ENCODE results near the gene NFATC1. TPM values are rescaled to one million over a fixed set of nuclear protein-coding genes. Genes with fewer than 3 reads are reported as not detected.

NFATC1 gene
- total RNA-seq, 4 donors from 2014 or later: 14.0 to 22.4 (median 15.0) TPM

DNA sequence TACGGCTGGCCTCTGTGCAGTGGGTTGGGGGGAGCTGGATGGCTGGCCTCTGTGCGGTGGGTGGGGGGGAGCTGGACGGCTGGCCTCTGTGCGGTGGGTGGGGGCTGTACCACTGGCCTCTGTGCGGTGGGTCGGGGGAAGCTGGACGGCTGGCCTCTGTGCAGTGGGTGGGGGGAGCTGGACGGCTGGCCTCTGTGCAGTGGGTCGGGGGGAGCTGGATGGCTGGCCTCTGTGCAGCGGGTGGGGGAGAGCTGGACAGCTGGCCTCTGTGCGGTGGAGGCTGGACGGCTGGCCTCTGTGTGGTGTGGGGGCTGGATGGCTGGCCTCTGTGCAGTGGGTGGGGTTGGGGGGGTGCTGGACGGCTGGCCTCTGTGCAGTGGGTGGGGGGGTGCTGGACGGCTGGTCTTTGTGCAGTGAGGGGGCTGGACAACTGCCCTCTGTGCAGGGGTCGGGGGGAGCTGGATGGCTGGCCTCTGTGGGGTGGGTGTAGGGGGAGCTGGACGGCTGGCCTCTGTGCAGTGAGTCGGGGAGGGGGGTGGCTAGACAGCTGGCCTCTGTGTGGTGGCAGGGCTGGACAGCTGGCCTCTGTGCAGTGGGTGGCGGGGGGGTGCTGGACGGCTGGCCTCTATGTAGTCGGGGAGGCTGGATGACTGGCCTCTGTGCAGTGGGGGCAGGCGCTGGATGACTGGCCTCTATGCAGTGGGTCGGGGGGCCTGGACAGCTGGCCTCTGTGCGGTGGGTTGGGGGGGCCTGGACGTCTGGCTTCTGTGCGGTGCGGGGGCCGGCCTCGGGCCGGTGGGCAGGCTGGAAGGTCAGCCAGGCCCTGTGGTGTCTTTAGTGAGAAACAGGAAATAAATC, 31.9 kb downstream of the NFATC1 start:
- no peak overlapping the region for H3K4me3 ChIP-seq (ENCODE audit: low read depth, poor library complexity, severe bottlenecking)
- 89 to 92% methylated on average over 22 to 24 of the region's 29 CpGs for WGBS, 2 donors
- intact Hi-C loops (cut with DNase I; ENCODE audit: low total_unique reads): no loop called here
- DNase-seq (ENCODE audit: low spot score in 2 of 2): no peak
- no peak for TF ChIP-seq POLR2A (IDR thresholded peaks at IDR 0.05)
- TF ChIP-seq, protein P1, sequence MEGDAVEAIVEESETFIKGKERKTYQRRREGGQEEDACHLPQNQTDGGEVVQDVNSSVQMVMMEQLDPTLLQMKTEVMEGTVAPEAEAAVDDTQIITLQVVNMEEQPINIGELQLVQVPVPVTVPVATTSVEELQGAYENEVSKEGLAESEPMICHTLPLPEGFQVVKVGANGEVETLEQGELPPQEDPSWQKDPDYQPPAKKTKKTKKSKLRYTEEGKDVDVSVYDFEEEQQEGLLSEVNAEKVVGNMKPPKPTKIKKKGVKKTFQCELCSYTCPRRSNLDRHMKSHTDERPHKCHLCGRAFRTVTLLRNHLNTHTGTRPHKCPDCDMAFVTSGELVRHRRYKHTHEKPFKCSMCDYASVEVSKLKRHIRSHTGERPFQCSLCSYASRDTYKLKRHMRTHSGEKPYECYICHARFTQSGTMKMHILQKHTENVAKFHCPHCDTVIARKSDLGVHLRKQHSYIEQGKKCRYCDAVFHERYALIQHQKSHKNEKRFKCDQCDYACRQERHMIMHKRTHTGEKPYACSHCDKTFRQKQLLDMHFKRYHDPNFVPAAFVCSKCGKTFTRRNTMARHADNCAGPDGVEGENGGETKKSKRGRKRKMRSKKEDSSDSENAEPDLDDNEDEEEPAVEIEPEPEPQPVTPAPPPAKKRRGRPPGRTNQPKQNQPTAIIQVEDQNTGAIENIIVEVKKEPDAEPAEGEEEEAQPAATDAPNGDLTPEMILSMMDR (IDR thresholded peaks at IDR 0.05): no peak

DNA sequence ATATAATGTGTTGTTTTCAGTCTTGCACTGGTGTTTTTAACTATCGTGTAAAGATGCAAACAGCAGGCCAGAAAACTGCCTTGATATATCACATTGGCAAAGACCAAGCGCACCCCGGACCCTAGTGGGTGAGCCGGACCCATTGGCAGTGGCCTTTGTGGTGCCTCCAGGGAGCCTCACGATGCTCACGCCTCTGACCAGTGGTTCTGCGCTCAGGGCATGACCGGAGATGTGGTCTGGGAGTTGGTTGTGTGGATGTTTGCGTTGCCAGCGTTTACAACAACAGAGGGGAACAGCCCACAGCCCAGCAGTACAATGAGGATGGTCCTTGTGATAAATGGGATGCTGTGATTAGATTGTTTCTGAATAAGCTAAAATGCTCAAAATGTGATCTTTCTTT, 32.6 kb downstream of the NFATC1 start:
- no peak overlapping the region for H3K4me3 ChIP-seq (ENCODE audit: low read depth, poor library complexity, severe bottlenecking)
- WGBS, 2 donors: 86 to 89% methylated on average over 10 of the region's 10 CpGs
- intact Hi-C loops (cut with DNase I; ENCODE audit: low total_unique reads): no loop called here
- DNase-seq (ENCODE audit: low spot score in 2 of 2): no peak
- TF ChIP-seq, protein P1 (IDR thresholded peaks at IDR 0.05): no peak
- TF ChIP-seq POLR2A (IDR thresholded peaks at IDR 0.05): no peak

- no peak for DNase-seq (ENCODE audit: low spot score in 2 of 2)
- intact Hi-C loops (cut with DNase I; ENCODE audit: low total_unique reads): no loop called here
- H3K4me3 ChIP-seq (ENCODE audit: low read depth, poor library complexity, severe bottlenecking): no peak overlapping the region
- TF ChIP-seq, protein P1 (IDR thresholded peaks at IDR 0.05): no peak
- no peak for TF ChIP-seq POLR2A (IDR thresholded peaks at IDR 0.05)
- 89 to 91% methylated on average over 14 of the region's 14 CpGs for WGBS, 2 donors
Measured at GRCh38 chr18:79429381-79429780, 33.7 kb downstream of the NFATC1 start.

- DNase-seq (ENCODE audit: low spot score in 2 of 2): no peak
- TF ChIP-seq, protein P1 (IDR thresholded peaks at IDR 0.05): no peak
- no peak for TF ChIP-seq POLR2A (IDR thresholded peaks at IDR 0.05)
- intact Hi-C loops (cut with DNase I; ENCODE audit: low total_unique reads): no loop called here
- no peak overlapping the region for H3K4me3 ChIP-seq (ENCODE audit: low read depth, poor library complexity, severe bottlenecking)
- 90 to 92% methylated on average over 27 of the region's 27 CpGs for WGBS, 2 donors
Measured at GRCh38 chr18:79429785-79430281, 34.1 kb downstream of the NFATC1 start.

DNA sequence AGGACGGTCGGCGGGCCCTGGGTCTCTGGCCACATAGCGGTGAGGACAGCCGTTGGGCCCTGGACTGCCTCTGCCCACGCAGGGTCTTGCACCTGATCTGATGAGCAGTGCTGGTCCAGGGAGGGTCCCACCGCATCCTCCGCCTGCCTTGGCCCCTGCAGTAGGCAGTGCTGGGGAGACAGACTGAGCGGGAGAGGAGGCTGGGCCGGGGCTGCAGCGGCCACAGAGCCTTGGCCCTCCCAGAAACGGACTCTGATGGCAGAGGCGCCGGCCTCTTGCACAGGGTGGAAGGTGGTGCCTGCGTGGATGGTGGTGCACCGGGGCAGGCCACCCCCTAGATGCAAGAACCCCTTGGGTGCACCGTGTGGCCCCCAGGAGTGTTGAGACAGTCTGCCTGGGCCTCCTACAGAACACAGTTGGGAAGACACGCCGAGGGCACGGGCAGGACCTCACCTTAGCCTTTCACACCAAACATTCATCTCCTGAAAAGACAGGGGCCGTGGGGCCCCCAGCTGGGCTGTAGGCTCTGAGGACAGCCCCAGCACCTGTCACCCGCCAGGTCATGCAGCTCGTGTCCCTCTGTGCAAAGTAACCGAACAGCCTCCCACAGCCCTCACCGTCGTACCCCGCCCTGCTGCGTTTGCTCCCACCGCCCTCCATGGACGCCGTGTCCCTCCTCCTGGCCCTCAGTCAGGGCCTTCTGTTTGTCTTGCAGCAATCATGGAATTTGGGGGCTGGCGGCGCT, 36.8 kb downstream of the NFATC1 start:
- TF ChIP-seq, protein P1 (IDR thresholded peaks at IDR 0.05): no peak
- no peak for TF ChIP-seq POLR2A (IDR thresholded peaks at IDR 0.05)
- no peak overlapping the region for H3K4me3 ChIP-seq (ENCODE audit: low read depth, poor library complexity, severe bottlenecking)
- WGBS, 2 donors: 90 to 92% methylated on average over 31 to 32 of the region's 33 CpGs
- intact Hi-C loops (cut with DNase I; ENCODE audit: low total_unique reads): no loop called here
- DNase-seq (ENCODE audit: low spot score in 2 of 2): no peak
